ENCODE results near the gene BUD31.

The BUD31 gene

DNA sequence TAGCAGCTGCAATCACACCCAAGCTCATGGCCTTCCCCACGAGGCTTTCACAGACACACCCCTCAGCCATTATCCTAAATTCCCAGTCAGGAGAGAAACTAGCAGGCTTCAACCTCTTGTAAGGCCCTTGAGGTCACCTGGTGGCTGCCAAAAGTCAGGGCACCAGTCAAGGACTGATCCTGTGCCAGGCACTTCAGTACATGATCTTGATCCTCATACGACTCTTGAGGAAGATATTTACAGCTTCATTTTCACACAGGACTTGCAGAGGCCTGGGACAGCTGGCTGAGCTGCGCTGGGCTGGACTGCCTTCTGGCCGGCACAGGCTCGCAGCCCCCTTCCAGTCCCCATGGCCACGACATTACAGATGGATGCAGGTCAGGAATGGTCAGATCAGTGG, 9.2 kb upstream of the BUD31 start:
- no peak overlapping the region for H2AFZ ChIP-seq (ENCODE audit: insufficient read depth, low read length, poor library complexity)
- no CpG with 5 or more reads among the region's 6 CpGs for WGBS (ENCODE audit: extremely low coverage, insufficient coverage, insufficient read length)

DNA sequence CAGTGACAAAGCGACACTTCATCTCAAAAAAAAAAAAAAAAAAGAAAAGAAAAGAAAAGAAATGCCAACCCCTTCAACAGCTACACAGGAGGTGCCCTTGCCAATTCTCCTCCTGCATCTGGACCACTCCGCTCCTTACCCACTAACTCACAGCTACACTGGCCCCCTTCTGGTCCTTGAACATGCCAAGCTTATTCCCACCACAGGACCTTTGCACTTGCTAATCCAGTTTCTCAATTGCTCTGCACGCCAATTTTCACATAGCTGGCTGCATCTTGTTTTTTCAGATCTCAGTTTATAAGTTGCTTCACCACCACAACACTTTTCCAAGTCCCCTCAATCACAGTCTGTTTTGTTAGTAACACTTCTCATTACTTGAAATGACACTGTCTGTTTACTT, 5.9 kb upstream of the BUD31 start:
- no CpG with 5 or more reads among the region's 3 CpGs for WGBS (ENCODE audit: extremely low coverage, insufficient coverage, insufficient read length)

More for the DNA sequence above, 9.2 kb upstream of the BUD31 start:
- H2AK5ac ChIP-seq (ENCODE audit: low read length) = no peak overlapping the region
- H3K79me2 ChIP-seq (ENCODE audit: control insufficient read depth, insufficient read depth, low read length, poor library complexity) = no peaks in the 10 kb centered on the region
- H3K9ac ChIP-seq (ENCODE audit: low read length) = no peak overlapping the region
- H3K14ac ChIP-seq (ENCODE audit: low read length) = no peak overlapping the region
- DNase-seq = no peak
- H3K36me3 ChIP-seq (ENCODE audit: control insufficient read depth in 1 of 2, insufficient read depth in 2 of 2, low read length in 2 of 2) = peaks cover 83 to 90% of the 10 kb centered on the region in 2 experiments
- H3K4me1 ChIP-seq (ENCODE audit: control insufficient read depth in 1 of 2, insufficient read depth in 2 of 2, low read length in 2 of 2) = no peaks in the 10 kb centered on the region
- H2BK120ac ChIP-seq (ENCODE audit: insufficient read depth, low read length, poor library complexity) = no peak overlapping the region
- no peak overlapping the region for H4K12ac ChIP-seq (ENCODE audit: low read depth, low read length)
- H3K4me3 ChIP-seq (ENCODE audit: low read depth, low read length) = no peak overlapping the region
- no peaks in the 10 kb centered on the region for H3K79me1 ChIP-seq (ENCODE audit: low read length)
- H3K4me2 ChIP-seq (ENCODE audit: low read length) = no peak overlapping the region
- H3K27ac ChIP-seq (ENCODE audit: low read depth, low read length) = no peak overlapping the region
- H2BK12ac ChIP-seq (ENCODE audit: low read length) = no peak overlapping the region
- H3K9me3 ChIP-seq (ENCODE audit: insufficient read depth, low read depth, low read length) = no peaks in the 10 kb centered on the region
- H4K91ac ChIP-seq (ENCODE audit: low read depth, low read length) = no peak overlapping the region
- H4K8ac ChIP-seq (ENCODE audit: low read depth, low read length) = no peak overlapping the region
- H3K18ac ChIP-seq (ENCODE audit: low read length) = no peak overlapping the region
- H2BK5ac ChIP-seq (ENCODE audit: low read depth, low read length, poor library complexity) = no peak overlapping the region
- H3K4ac ChIP-seq (ENCODE audit: low read depth, low read length) = no peak overlapping the region
- no peaks in the 10 kb centered on the region for H3K27me3 ChIP-seq (ENCODE audit: insufficient read depth, low read length)
- no peak overlapping the region for H3K23ac ChIP-seq (ENCODE audit: low read length)

DNA sequence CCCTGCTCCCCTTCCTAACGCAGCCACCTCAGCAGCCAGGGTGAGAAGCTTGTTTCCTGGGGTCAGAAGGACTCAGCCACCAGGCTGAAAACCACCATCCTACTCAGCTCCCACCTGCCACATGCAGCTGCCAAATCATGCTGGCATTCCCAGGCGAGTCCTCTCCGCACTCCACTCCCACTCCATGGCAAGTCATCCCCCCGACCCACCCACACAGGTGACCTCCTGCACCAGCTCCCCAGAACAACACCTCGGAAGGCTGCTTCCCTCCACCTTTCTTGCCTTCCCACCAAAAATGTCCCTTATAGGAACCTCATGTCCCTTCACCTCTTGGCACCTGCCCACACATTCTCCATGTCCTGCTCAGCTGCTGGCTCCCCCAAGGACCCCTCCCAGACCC, 5.0 kb upstream of the BUD31 start:
- WGBS (ENCODE audit: extremely low coverage, insufficient coverage, insufficient read length) = no CpG with 5 or more reads among the region's 5 CpGs
- H4K12ac ChIP-seq (ENCODE audit: low read depth, low read length) = no peak overlapping the region
- no peak for DNase-seq

More for the DNA sequence above, 5.9 kb upstream of the BUD31 start:
- Histone ChIP-seq H3K4me2 (ENCODE audit: low read length) (no peak overlapping the region), H4K8ac (ENCODE audit: low read depth, low read length) (no peak overlapping the region), H3K27me3 (ENCODE audit: insufficient read depth, low read length) (no peaks in the 10 kb centered on the region), H4K12ac (ENCODE audit: low read depth, low read length) (no peak overlapping the region), H3K4ac (ENCODE audit: low read depth, low read length) (no peak overlapping the region), H4K91ac (ENCODE audit: low read depth, low read length) (no peak overlapping the region), H3K4me1 (ENCODE audit: control insufficient read depth in 1 of 2, insufficient read depth in 2 of 2, low read length in 2 of 2) (peaks cover 0 to 7% of the 10 kb centered on the region in 2 experiments), H3K27ac (ENCODE audit: low read depth, low read length) (no peak overlapping the region), H2BK5ac (ENCODE audit: low read depth, low read length, poor library complexity) (no peak overlapping the region), H2AFZ (ENCODE audit: insufficient read depth, low read length, poor library complexity) (no peak overlapping the region), H2BK120ac (ENCODE audit: insufficient read depth, low read length, poor library complexity) (no peak overlapping the region), H3K23ac (ENCODE audit: low read length) (no peak overlapping the region), H3K79me2 (ENCODE audit: control insufficient read depth, insufficient read depth, low read length, poor library complexity) (peaks cover 2% of the 10 kb centered on the region), H3K79me1 (ENCODE audit: low read length) (peaks cover 2% of the 10 kb centered on the region), H2BK12ac (ENCODE audit: low read length) (no peak overlapping the region), H3K14ac (ENCODE audit: low read length) (no peak overlapping the region), H2AK5ac (ENCODE audit: low read length) (no peak overlapping the region), H3K9me3 (ENCODE audit: insufficient read depth, low read depth, low read length) (no peaks in the 10 kb centered on the region), H3K18ac (ENCODE audit: low read length) (no peak overlapping the region), H3K36me3 (ENCODE audit: control insufficient read depth in 1 of 2, insufficient read depth in 2 of 2, low read length in 2 of 2) (peaks cover 59 to 66% of the 10 kb centered on the region in 2 experiments), H3K9ac (ENCODE audit: low read length) (no peak overlapping the region), H3K4me3 (ENCODE audit: low read depth, low read length) (no peak overlapping the region)
- no peak for DNase-seq

DNA sequence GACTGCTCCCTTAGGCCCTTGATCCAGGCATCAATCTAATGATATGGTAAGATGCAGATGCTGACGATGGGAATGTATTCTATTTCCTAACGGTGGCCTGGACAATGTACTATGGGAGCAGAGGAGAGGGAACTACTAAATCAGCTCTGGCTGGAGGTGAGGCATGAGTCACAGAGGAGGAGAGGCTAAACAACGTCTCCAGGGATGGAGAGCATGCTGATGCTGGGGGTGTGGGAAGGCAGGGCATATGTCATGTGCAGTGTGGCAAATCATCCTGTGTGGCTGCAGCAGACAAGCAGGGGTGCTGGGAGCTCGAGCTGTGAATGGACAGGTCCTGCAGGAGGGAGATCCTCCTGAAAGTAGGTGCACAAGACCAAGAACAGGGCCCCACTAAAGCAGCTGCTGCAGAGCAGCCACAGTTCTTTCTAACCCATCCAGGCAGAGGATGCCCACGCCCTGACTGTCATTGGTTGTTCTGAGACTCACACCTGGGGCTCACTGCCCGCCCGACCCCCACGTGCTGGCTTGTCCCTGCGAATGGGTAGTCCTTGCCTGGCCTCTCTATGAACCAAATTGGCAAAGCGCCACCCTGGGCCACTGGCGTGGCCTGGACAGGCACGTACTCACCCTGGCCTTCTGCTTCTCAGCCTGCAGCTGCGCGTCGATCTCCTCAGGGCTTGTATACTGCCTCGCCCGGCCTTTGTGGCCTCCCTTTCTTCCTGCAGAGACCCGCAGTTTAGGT, 4.4 kb upstream of the BUD31 start:
- Histone ChIP-seq H2AFZ (ENCODE audit: insufficient read depth, low read length, poor library complexity) (no peak overlapping the region), H3K27ac (ENCODE audit: low read depth, low read length) (no peak overlapping the region), H3K14ac (ENCODE audit: low read length) (no peak overlapping the region), H3K23ac (ENCODE audit: low read length) (no peak overlapping the region), H3K4me1 (ENCODE audit: control insufficient read depth in 1 of 2, insufficient read depth in 2 of 2, low read length in 2 of 2) (peaks cover 0 to 7% of the 10 kb centered on the region in 2 experiments), H3K36me3 (ENCODE audit: control insufficient read depth in 1 of 2, insufficient read depth in 2 of 2, low read length in 2 of 2) (peaks cover 47 to 51% of the 10 kb centered on the region in 2 experiments), H3K9ac (ENCODE audit: low read length) (no peak overlapping the region), H3K9me3 (ENCODE audit: insufficient read depth, low read depth, low read length) (no peaks in the 10 kb centered on the region), H3K79me2 (ENCODE audit: control insufficient read depth, insufficient read depth, low read length, poor library complexity) (peaks cover 15% of the 10 kb centered on the region), H2BK5ac (ENCODE audit: low read depth, low read length, poor library complexity) (no peak overlapping the region), H3K79me1 (ENCODE audit: low read length) (peaks cover 14% of the 10 kb centered on the region), H2BK120ac (ENCODE audit: insufficient read depth, low read length, poor library complexity) (no peak overlapping the region), H4K12ac (ENCODE audit: low read depth, low read length) (no peak overlapping the region), H3K18ac (ENCODE audit: low read length) (no peak overlapping the region), H4K8ac (ENCODE audit: low read depth, low read length) (no peak overlapping the region), H3K4me3 (ENCODE audit: low read depth, low read length) (peak overlapping the region; percentile 31), H3K27me3 (ENCODE audit: insufficient read depth, low read length) (peaks cover 2% of the 10 kb centered on the region), H2AK5ac (ENCODE audit: low read length) (no peak overlapping the region), H3K4ac (ENCODE audit: low read depth, low read length) (no peak overlapping the region), H2BK12ac (ENCODE audit: low read length) (no peak overlapping the region), H3K4me2 (ENCODE audit: low read length) (no peak overlapping the region), H4K91ac (ENCODE audit: low read depth, low read length) (no peak overlapping the region)
- DNase-seq = peak in 1 of 2 donors; percentile 48
- WGBS (ENCODE audit: extremely low coverage, insufficient coverage, insufficient read length) = no CpG with 5 or more reads among the region's 18 CpGs

More for the DNA sequence above, 5.0 kb upstream of the BUD31 start:
- no peak overlapping the region for H2BK120ac ChIP-seq (ENCODE audit: insufficient read depth, low read length, poor library complexity)
- H3K18ac ChIP-seq (ENCODE audit: low read length) = no peak overlapping the region
- H3K23ac ChIP-seq (ENCODE audit: low read length) = no peak overlapping the region
- peaks cover 0 to 7% of the 10 kb centered on the region in 2 experiments for H3K4me1 ChIP-seq (ENCODE audit: control insufficient read depth in 1 of 2, insufficient read depth in 2 of 2, low read length in 2 of 2)
- no peak overlapping the region for H3K14ac ChIP-seq (ENCODE audit: low read length)
- H3K4me3 ChIP-seq (ENCODE audit: low read depth, low read length) = no peak overlapping the region
- no peak overlapping the region for H2BK5ac ChIP-seq (ENCODE audit: low read depth, low read length, poor library complexity)
- H3K27me3 ChIP-seq (ENCODE audit: insufficient read depth, low read length) = peaks cover 2% of the 10 kb centered on the region
- no peak overlapping the region for H2AK5ac ChIP-seq (ENCODE audit: low read length)
- peaks cover 9% of the 10 kb centered on the region for H3K79me1 ChIP-seq (ENCODE audit: low read length)
- no peak overlapping the region for H2BK12ac ChIP-seq (ENCODE audit: low read length)
- H3K9me3 ChIP-seq (ENCODE audit: insufficient read depth, low read depth, low read length) = no peaks in the 10 kb centered on the region
- H3K4ac ChIP-seq (ENCODE audit: low read depth, low read length) = no peak overlapping the region
- no peak overlapping the region for H3K4me2 ChIP-seq (ENCODE audit: low read length)
- H4K8ac ChIP-seq (ENCODE audit: low read depth, low read length) = no peak overlapping the region
- no peak overlapping the region for H4K91ac ChIP-seq (ENCODE audit: low read depth, low read length)
- peaks cover 10% of the 10 kb centered on the region for H3K79me2 ChIP-seq (ENCODE audit: control insufficient read depth, insufficient read depth, low read length, poor library complexity)
- H3K27ac ChIP-seq (ENCODE audit: low read depth, low read length) = no peak overlapping the region
- peaks cover 53 to 57% of the 10 kb centered on the region in 2 experiments for H3K36me3 ChIP-seq (ENCODE audit: control insufficient read depth in 1 of 2, insufficient read depth in 2 of 2, low read length in 2 of 2)
- H3K9ac ChIP-seq (ENCODE audit: low read length) = peak overlapping the region; percentile 39
- no peak overlapping the region for H2AFZ ChIP-seq (ENCODE audit: insufficient read depth, low read length, poor library complexity)
